Ovary (tissue), 3 donors: Measurements from ENCODE around the gene SGCA.

Source experiments
- EP300 ChIP-seq: sonication (generic); formaldehyde crosslinking; IDR thresholded peaks from one replicate; pipeline ENCODE4 v1.6.1; 2017; ENCODE audit warnings: antibody characterized with exemption
- TF ChIP-seq, protein P1 (sequence below), 3 donors: fragments of 450-650 bp in 2 of 3; fragments of 200-600 bp in 1 of 3; IDR thresholded peaks; one replicate each; pipeline versions ENCODE4 v1.5.1 to v1.8.0; 2016 to 2022; ENCODE audit warnings: antibody characterized with exemption in 3 of 3, mild to moderate bottlenecking in 1 of 3
- donor health status: DM: no; HTN: no; CAD: no.

- TF ChIP-seq EP300, result no peak
- TF ChIP-seq, protein P1, sequence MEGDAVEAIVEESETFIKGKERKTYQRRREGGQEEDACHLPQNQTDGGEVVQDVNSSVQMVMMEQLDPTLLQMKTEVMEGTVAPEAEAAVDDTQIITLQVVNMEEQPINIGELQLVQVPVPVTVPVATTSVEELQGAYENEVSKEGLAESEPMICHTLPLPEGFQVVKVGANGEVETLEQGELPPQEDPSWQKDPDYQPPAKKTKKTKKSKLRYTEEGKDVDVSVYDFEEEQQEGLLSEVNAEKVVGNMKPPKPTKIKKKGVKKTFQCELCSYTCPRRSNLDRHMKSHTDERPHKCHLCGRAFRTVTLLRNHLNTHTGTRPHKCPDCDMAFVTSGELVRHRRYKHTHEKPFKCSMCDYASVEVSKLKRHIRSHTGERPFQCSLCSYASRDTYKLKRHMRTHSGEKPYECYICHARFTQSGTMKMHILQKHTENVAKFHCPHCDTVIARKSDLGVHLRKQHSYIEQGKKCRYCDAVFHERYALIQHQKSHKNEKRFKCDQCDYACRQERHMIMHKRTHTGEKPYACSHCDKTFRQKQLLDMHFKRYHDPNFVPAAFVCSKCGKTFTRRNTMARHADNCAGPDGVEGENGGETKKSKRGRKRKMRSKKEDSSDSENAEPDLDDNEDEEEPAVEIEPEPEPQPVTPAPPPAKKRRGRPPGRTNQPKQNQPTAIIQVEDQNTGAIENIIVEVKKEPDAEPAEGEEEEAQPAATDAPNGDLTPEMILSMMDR (IDR thresholded peaks at IDR 0.05), result no peak
Observed at GRCh38 chr17:50141026-50141744, 24.6 kb upstream of the SGCA start.
